Measurements from ENCODE around the gene CTCFL.

- TF ChIP-seq CTCF (IDR thresholded peaks at IDR 0.05), result no peak
- no peak for TF ChIP-seq EZH2phosphoT487 (IDR thresholded peaks at IDR 0.05)
- no peak for TF ChIP-seq EZH2 (IDR thresholded peaks at IDR 0.05)
Observed at GRCh38 chr20:57571782-57572416, 47.0 kb upstream of the CTCFL start.

Measured in neural progenitor cell (in vitro differentiated cells).